NCI-H2081 (cell line): ENCODE results near the gene GLCE.
"Not testable (repeated sequence)": the region's sequence is repeated elsewhere in the genome, so short reads cannot be mapped to it uniquely, and the experiment has no call there.

Experiments
- DNase-seq, 2 experiments: peaks; one replicate each; lab custom pipeline; 2025; lab: John Stamatoyannopoulos, UW

The GLCE gene

DNA sequence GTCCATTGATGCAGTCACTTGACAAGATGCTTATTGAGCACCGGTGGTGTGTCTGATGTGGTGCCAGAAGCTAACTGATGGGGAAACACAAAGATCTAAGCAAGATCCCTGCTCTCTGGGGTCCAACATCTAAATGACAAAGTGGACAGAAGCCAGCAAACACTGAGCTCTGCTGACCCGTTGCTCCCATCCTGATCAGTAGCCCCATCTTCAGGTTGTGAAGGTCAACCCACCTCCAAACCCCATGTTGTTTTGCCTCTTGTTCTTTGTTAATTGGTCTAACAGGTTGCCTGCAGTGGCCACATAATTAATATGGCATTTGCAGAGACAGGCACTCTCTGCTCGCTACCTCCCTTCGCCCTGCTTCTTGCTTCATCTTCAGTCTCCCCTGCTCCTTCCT, 21.5 kb upstream of the GLCE start:
- DNase-seq, result no peak

GRCh38 chr15:69140306-69140705, 20.1 kb upstream of the GLCE start:
- no peak for DNase-seq

GRCh38 chr15:69141286-69141701, 19.1 kb upstream of the GLCE start:
- no peak for DNase-seq

GRCh38 chr15:69141833-69142232, 18.6 kb upstream of the GLCE start:
- no peak for DNase-seq

DNA sequence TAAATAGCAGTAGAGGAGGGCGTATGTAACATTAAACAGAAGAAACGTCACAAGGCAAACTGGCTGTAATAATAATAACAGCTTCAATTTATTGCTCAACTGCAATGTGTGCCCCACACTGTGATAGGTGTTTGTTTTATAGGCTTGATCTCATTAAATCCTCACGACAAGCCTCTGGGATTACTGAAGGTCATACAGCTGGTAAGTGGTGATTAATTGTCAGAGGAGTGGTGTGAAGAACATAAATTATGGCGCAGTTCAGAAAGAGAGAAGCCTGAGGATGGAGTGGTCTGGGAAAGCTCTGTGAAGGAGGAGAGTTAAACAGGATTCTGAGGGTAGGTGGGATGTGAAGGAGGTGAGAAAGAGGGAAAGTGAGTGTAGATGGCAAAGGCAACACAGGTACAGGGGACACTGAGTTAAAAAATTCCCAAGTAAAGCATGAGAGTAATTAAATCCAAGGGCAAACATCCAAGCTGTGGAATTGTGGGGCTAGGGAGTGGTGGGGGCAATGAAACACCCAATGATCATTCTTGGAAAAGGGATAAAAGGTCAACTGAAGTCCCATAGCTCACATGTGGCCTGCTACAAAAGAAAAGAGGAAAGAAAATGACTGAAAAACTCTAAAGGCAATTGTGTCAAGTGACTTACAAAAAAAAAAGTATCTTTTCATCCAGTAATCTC, 16.5 kb upstream of the GLCE start:
- DNase-seq, result peak in 1 of 2 experiments; percentile 24

DNA sequence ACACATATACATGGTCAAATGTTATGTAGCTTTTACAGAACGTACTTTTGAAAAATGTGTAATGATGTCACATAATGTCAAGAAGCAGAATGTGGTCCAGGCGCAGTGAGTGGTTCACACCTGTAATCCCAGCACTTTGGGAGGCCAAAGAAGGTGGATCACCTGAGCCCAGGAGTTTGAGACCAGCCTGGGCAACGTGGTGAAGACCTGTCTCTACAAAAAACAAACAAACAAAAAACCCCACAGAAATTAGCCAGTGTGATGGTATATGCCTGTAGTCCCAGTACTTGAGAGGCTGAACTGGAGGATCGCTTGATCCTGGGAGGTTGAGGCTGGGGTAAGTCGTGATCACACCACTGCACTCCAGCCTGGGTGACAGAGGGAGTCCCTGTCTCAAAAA, 15.9 kb upstream of the GLCE start:
- DNase-seq, result no peak

DNA sequence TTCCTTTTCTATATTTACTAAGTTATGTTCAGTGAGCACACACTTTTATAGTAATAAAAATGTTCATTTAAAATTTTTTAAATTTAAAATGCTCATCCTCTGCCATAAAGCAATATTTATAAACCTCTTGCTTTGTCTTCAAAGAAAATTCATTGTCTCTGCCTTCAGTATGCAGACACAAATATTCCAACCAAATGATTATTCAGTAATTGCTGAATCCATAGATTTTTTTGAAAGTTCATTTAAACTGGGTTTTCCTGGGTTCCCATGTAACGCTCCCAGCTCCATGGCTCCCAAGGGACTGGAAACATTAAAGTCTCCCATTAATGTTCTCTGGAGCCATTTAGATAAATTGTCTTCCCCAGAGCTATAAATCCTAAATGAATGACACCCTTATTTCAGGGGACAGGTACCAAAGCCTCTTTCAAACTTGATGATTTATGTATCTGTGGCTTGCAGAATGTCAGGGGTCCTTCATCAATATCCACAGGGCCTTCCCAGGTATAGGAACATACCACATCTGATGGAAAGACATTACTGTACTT, 15.2 kb upstream of the GLCE start:
- DNase-seq, result no peak

DNA sequence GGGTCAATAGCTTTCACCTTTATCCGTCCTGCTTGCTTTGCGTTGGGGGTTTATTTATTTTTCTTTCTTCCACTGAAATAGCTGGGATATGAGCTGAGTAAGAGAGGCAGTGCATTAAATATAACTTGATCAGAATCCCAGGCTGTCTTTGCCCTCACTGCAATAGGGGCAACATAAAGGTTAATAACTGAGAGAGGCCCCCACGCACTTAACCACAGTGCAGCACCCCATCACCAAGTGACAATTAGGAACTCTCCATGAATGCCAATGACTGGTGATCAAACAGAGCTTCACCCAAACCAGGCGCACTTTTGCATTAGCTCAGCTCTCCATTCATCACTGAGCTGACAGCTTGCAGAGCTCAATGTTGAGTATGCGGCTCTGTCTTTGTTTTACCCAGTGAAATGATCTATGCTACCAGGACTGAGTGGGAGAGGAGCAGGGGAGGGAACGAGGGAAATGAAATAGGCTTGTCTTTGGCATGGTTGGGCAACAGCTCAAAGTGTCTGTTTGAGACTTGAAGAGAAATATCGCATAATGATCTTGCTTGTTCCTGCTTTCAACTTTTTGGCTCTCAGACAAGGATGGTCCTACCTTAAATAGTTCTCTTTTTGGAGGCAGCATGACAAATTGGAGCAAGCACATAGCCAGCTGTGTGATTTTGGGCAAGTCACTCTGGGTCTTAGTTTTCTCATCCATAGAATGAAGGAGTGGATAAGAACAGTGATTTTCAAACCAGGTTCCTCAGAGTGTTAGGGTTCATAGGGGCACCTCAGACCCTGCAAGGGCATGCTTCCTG, 14.5 kb upstream of the GLCE start:
- DNase-seq, result no peak

GRCh38 chr15:69146724-69147435, 13.6 kb upstream of the GLCE start:
- no peak for DNase-seq

GRCh38 chr15:69148465-69148864, 12.0 kb upstream of the GLCE start:
- no peak for DNase-seq

DNA sequence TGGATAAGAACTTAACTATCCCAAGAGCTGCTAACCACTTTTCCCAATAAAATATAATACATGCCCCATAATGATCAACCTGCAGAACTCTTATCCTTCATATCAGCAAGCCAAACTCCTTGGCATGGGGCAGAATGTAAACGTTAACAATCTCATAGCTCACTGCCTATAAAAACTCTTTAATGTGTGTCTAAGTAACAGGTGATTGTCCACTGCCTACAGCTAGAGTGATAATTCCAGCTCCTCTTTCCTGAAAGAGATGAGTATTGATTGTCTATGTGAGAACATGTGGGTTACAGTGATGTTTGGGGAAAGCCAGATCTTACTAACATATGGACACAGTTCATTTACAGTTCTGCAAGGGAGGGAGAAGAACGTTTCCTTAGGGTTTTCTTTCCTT, 11.3 kb upstream of the GLCE start:
- DNase-seq, result no peak

GRCh38 chr15:69149803-69150202, 10.6 kb upstream of the GLCE start:
- DNase-seq, result no peak

- no peak for DNase-seq
Observed at GRCh38 chr15:69150336-69150735, 10.1 kb upstream of the GLCE start.

GRCh38 chr15:69150841-69151240, 9.6 kb upstream of the GLCE start:
- no peak for DNase-seq

DNA sequence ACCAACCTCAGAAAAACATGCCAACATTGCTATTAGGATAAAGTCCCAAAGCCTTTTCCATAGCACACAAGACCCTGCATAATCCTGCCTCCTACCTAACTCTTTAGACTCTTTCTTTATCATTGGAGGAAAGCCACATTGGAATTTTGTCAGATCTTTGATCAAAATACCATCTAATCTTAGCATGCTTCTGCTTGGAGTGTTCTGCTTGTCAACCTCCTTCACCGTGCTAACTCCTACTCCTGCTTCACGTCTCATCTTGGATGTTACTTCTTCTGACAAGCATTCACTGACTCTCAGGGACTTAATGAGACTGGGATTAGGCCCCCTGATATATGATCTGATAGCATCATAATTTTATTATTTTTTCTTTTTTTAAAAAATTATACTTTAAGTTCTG, 7.4 kb upstream of the GLCE start:
- no peak for DNase-seq

GRCh38 chr15:69153587-69153986, 6.8 kb upstream of the GLCE start:
- not testable (repeated sequence) for DNase-seq

DNA sequence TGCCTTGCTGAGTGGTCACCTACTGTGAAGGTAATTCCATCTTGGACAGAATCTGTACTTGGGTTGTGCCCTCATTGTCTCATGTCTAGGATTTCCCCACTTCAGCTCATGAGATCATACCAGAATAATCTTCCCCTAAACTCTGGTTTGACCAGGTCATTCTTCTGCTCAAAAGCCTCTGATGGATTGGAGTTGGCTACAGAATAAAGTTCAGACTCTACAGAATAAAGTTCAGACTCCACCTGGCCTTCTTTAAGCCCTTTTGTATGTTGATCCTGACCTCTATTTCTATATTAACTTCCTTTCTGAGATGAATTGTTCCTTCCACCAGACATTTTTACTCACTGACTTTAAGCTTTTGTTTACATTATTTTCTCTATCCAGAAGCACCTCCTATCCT, 6.4 kb upstream of the GLCE start:
- DNase-seq, result no peak

DNA sequence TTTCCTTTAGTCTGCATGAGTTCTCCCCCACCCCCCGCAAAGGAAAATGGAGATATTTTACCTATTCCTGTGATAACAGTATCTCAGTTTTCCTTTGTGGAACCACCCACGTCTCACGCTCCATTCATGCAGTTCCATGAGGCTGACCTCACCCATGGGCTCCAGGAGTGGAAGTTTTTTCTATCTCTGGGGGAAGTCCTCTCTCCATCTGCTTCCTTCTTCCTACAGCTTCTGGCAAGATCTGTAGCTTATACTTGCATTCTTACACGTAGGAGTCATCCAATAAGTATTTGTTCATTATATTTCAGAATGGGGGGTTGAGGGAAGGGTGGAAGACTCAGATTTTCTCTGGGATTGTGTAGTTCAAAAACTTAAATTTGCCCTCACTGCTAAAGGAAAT, 5.8 kb upstream of the GLCE start:
- no peak for DNase-seq

- no peak for DNase-seq
Observed at GRCh38 chr15:69156736-69157381, 3.6 kb upstream of the GLCE start.

DNA sequence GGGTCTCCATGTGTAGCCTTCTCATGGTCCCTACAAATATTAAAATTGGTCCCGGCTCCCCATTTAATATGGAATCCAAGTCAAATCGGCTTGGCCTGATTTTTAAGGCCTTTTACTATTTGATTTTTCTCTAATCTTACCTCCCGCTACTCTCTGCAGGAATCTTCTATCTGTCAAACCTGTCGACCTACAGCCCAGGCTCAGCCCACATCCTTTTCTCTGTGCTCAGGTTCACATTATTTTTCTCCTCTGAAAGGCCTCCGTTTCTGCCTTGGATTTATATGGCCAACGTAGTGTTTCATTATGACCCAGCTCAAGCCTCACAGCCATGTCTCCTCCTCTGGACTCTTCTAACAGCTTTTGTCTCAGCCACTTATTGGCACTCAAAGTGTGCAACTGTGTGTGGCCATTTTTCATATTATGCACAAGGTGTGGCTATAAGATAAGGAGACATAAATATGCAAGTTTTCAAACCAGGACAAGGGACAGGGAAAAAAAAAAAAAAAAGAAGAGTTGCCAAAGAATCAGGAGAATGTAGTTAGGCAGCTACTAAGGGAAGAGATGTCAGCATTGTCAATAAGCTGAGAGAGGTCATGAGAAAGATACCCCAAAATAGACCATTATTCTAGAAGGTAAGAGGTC, 2.1 kb upstream of the GLCE start:
- no peak for DNase-seq

GRCh38 chr15:69158843-69159240, 1.6 kb upstream of the GLCE start:
- no peak for DNase-seq

DNA sequence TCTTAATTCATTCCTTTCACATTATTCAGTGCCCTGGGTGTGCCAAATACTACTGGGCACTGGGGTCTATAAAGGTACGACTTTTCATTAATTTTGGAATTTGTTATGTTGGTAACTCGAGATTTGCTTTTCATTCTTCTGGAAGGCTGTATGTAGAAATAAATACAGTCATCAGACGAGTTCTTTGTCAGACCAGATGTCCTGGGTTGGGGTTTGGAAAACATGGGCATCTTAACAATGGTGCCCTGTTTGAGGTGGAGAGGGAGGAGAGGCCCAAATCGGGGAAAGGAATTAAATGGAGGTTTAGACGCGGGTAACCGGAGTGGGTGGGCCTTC, 662 bp upstream of the GLCE start:
- DNase-seq, result no peak
